GM12891 (cell line): ENCODE data around the gene BAG5.

Experiments
- POLR2A ChIP-seq: IDR thresholded peaks from 2 replicates; pipeline ENCODE4 v1.6.1; 2011; ENCODE audit warnings: low read depth, low read length, control low read depth
- POLR2AphosphoS5 ChIP-seq: IDR thresholded peaks from 2 replicates; pipeline ENCODE4 v1.6.1; 2011; ENCODE audit warnings: low read depth, low read length, control low read depth
- POU2F2 ChIP-seq: IDR thresholded peaks from 2 replicates; pipeline ENCODE4 v1.6.1; 2011; ENCODE audit warnings: low read depth, mild to moderate bottlenecking, control low read depth, low read length, moderate library complexity
- SPI1 ChIP-seq: IDR thresholded peaks from 2 replicates; pipeline ENCODE4 v1.6.1; 2011; ENCODE audit warnings: low read depth, low read length, control low read depth
- TAF1 ChIP-seq: IDR thresholded peaks from 2 replicates; pipeline ENCODE4 v1.6.1; 2011; ENCODE audit warnings: low read depth, low read length, control low read depth

DNA sequence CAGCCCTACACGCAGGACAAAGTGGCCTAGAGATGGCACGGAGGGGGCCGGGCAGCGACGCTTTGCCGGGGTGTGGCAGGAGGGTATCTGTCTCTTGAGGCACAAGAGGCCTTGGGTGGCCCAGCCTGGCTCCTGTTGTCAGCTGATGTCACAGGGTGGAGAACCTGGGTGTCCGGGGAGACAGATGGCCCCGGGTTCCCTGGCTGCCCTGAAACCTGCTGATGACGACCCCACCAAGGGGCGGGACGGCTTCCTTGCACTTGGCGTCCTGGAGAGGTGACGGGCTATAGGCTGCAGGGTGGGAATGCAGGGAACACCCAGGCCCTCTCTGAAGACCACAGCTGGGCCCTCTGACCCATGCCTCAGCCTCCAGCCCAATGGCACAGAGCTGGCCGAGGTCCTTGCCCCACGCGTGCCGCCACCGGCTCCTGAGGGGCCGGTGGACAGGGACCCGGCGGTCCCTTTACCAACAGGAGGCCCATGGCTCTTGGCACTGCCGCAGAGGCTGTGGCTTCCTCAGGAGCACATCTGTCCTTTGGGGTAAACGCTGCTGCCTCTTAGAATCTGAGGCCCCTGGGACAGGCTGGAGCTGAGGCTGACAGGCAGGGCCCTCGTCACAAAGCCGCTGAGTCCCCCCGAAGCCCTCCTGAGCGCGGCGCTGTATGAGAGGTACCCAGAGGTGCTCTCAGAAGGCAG is 17.1 kb downstream of the BAG5 start:
- TF ChIP-seq POLR2AphosphoS5 (no peak), POLR2A (no peak), TAF1 (no peak), POU2F2 (no peak), SPI1 (no peak)
